Fibroblast of skin of scalp (primary cell): ENCODE results near the gene SEMA7A.
"Not testable (repeated sequence)": the region's sequence is repeated elsewhere in the genome, so short reads cannot be mapped to it uniquely, and the experiment has no call there.

Experiments
- DNase-seq: peaks from one replicate; pipeline ENCODE4 v3.0.0-alpha.2; 2013

Gene SEMA7A

GRCh38 chr15:74399511-74400312, 34.0 kb downstream of the SEMA7A start:
- DNase-seq = peak; percentile 86

DNA sequence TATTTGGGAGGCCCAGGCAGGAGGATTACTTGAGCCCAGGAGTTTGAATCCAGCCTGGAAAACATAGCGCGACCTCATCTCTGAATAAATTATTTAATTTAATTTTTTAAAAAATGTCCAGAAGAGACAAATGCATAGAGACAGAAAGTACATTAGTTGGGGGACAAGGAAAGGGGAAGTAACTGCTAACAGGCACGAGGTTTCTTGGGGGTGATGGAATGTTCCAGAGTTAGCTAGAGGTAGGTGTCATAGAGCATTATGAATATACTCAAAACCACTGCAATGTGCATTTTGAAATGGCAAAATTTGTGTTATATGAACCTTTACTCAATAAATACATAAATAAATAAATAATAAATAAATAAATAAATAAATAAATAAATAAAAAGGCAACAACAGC, 34.7 kb downstream of the SEMA7A start:
- no peak for DNase-seq

DNA sequence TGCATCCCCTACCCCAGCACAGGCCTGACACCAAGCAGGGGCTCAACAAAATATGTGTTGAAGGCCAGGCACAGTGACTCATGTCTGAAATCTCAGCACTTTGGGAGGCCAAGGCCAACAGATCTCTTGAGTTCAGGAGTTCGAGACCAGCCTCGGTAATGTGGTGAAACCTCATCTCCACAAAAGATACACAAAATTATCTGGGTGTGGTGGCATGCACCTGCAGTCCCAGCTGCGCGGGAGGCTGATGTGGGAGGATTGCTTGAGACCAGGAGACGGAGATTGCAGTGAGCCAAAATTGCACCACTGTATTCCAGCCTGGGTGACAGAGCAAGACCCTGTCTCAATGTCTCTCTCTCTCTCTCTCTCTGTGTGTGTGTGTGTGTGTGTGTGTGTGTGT, 35.6 kb downstream of the SEMA7A start:
- no peak for DNase-seq

DNA sequence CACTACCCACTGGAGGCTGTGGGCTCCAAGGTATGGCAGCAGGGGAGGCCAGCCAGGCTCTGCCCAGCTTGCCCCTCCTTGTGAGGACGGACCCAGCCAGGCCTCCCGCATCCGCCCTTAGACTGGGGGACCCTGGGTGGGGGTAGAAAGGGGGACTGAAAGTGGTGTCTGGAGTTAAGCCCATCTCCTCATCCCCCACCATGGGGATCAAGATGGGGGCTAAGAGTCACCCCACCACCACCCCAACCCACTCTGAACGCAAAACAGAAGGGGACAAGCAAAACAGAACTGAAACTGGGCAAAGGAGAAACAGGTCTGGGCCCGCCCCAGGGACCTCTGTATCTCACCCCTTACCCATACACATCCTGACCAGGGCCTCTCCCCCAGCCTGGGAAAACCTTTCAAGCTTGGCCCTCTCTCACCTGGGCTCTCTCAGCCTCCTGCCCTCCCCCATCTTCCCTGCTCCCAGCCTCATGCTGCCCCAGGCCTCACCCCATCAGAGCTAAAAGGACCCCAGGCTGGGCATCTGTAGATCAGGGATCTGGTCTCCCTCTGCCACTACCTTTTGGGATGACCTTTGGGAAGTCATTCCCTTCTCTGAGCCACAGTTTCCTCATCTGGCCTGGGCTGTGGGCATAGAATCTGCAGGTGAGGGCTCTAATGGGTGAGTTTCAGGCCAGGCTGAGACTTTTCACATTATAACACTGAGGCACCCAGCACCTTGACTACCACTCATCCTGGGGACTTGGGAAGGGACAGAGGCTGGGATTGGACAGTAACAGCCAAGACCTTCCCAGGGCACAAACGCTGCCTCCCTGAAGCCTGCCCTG, 36.3 kb downstream of the SEMA7A start:
- no peak for DNase-seq

DNA sequence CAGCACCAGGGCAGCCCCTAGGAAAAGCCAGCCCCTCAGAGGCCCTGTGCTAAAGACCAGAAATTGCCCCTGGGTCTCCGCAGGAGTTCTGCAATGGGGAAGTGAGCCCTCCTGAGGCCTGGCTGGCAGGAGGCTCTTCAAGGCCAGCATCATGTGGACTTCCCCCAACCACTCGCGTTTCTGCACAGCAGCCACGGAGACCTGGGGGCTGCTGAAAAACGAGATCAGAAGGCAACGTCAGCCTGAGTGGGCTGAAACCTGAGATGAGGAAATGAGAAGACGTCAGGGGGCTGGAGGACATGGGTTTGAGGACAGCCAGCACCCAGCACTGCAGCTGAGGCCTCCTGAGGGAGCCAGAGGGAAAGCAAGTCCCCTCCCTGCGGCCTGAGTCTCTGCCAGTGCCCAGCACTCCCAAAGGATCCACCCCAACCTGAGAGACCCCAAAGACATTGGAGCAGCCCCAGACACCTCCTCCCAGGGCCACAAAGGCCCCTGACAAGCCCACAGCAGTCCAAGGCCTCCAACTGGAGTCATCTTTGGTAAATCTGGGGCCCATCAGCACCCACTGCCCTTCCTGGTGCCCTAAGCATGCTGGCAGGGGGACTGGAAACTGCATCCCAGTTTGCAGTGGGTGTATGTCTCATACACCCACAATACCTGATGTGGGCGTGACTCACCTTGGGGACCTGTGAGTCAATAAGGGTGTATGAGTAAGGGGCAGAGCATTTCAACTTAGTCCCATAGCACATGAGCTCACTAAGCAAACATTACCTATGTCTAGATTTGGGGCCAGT, 37.1 kb downstream of the SEMA7A start:
- peak; percentile 63 for DNase-seq

GRCh38 chr15:74396146-74396438, 37.7 kb downstream of the SEMA7A start:
- DNase-seq = no peak

DNA sequence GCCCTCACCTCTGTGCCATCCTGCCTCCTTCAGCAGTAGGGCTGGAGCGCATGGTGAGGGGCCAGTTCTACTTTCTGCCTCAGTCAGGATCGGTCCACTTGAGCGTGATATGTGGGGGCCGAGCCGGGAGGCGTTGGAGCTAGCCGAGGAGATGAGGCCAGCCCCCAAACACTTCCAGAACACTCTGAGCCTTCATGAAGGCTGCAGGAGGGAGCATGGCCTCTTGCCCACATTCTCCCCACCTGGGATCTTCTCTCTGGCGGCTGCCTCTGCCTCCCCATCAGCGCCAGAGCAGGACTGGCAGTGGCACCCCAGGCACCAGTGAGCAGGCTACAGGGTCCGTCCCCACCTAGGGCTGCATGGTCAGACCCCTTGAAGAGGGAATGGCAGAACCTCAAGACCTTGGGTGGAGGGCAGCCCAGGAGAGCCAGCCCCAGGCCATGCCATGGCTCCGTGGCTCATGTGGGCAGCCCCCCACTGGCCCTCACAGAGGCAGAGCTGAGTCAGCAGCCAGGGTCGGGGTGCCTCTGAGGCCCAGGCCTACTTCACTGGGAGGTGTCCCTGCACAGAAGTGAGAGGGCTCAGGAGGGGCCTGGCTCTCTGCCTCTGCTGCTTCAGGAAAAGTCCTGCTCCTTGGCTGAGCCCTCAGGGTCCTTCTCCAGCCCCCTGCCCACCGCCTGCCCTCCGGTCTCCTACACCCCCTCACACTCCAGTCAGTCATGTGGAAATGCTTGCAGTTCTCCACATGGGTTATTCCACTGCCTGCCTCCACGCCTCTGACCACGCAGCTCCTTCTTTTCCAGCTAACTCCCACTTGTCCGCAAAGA, 38.2 kb downstream of the SEMA7A start:
- no peak for DNase-seq

GRCh38 chr15:74394090-74394846, 39.5 kb downstream of the SEMA7A start:
- DNase-seq = no peak

GRCh38 chr15:74393423-74393822, 40.3 kb downstream of the SEMA7A start:
- no peak for DNase-seq

- DNase-seq = no peak
Observed at GRCh38 chr15:74392902-74393301, 40.9 kb downstream of the SEMA7A start.

DNA sequence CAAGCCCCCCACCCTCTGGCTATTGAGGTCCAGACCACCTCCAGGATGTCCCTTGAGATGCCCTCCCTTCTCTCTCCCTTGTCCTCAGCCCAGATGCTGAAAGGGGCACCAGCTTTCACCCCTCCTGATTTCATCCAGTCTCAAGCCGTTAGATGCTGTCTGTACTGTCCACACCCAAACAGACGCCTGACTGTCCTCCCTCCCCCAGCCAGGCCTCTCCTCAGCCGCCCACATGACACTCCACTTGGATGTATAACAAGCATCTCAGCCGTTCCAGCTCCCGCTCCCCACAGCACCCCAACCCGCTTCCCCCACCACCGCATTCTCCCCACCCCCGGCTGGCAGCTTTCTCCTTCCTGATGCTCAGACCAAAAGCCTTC, 41.3 kb downstream of the SEMA7A start:
- DNase-seq = peak; percentile 54

- DNase-seq = no peak
Observed at GRCh38 chr15:74391582-74392450, 41.9 kb downstream of the SEMA7A start.

DNA sequence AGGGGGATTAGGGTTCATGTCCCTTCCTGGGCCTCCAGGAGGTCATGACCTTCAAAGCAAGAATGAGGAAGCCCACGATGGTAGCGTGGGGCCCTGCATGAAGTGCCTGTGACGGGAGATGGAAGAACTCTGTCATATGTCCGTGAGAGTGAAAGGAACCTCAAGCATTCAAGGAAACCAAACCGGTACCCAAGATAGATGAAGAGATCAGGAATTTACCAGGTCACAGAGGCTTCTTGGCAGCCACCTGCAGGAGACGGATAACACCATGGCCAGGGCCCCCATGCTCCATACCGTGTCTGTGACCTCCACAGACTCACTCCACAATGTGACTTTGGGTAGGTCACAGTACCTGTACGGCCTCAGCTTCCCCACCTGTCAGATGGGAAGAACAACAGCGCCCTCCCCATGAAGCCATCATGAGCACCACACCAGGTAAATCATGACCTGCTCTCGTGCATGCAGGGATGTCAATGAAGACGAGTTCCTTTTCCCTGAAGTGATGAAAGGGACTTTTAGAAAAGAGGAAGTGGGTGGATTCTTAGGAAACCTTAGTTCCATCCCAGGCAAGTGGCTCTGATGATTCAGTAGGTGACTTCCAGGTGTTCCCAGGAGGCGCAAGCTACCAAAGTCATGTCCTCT, 43.0 kb downstream of the SEMA7A start:
- DNase-seq = no peak

- DNase-seq = not testable (repeated sequence)
Observed at GRCh38 chr15:74390049-74390646, 43.6 kb downstream of the SEMA7A start.

GRCh38 chr15:74389241-74390048, 44.3 kb downstream of the SEMA7A start:
- DNase-seq = no peak

DNA sequence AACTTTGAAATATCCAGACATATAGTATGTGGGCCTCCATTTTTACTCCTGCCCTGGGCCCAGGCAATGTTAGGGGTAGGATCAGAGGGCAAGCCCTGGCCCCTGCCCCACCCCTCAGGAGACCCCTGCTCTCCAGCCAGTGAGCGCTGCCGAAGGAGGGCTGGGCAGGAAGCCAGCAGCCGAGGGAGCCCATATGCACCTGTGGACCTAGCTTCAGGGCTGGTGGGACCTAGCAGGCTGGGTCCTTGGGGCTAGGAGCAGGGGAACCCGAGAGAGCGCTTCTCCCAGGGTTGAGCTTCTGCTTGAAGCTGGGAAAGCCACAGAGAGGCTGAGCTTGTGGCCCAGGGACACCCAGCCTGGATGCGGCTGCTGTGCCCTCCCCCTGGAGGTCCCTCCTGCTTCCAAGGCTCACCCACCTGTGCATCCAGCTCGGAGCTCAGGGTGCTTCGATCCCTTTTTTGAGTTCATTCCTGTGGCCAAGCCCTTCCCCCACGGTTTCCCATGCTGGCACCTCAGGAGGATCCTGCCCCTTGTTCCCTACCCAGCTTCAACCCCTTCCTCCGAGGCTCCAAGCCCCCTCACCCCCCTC, 45.3 kb downstream of the SEMA7A start:
- no peak for DNase-seq

- no peak for DNase-seq
Observed at GRCh38 chr15:74387621-74388362, 46.0 kb downstream of the SEMA7A start.

GRCh38 chr15:74387141-74387541, 46.6 kb downstream of the SEMA7A start:
- DNase-seq = no peak
